Caco-2 (cell line): ENCODE results near the gene MIPEP. TPM values are rescaled to one million over a fixed set of nuclear protein-coding genes. Genes with fewer than 3 reads are reported as not detected.

Experiments
- BruUV-seq: library from RNA; stranded (reverse); fragments of 400-500 nt; replicated peaks from 2 replicates; lab custom pipeline; 2021; lab: Mats Ljungman, UMichigan
- CTCF ChIA-PET: fragments of 300-600 bp; sonication (Branson Sonifier 250); formaldehyde crosslinking; loops from one replicate; lab custom pipeline; 2022; ENCODE audit warnings: antibody characterized with exemption; lab: Charles Lee
- POLR2A ChIA-PET: fragments of 300-600 bp; sonication (Branson Sonifier 250); formaldehyde crosslinking; loops from one replicate; lab custom pipeline; 2022; ENCODE audit warnings: antibody characterized with exemption; lab: Charles Lee
- DNase-seq, 2 experiments: peaks; one replicate each; pipeline versions ENCODE4 v3.0.0 to v3.0.0-alpha.2; 2020 to 2022
- H3K27me3 ChIP-seq: replicated peaks from 2 replicates; pipeline ENCODE4 v1.6.0; 2011; ENCODE audit warnings: low read length; ENCODE audit not compliant: control insufficient read depth, insufficient read depth
- H3K36me3 ChIP-seq: 2 replicates; pipeline ENCODE4 v1.5.1; 2011; ENCODE audit warnings: low read length; ENCODE audit not compliant: control insufficient read depth, insufficient read depth
- H3K4me1 ChIP-seq: fragments of 250-450 bp; sonication (Bioruptor Pico); 2 replicates; pipeline ENCODE4 v1.5.1; 2020; ENCODE audit warnings: mild to moderate bottlenecking
- H3K4me3 ChIP-seq: 2 replicates; pipeline ENCODE4 v1.5.1; 2011; ENCODE audit warnings: low read depth, mild to moderate bottlenecking, control low read depth, low read length
- H3K9me3 ChIP-seq: fragments of 250-450 bp; sonication (Bioruptor Pico); 2 replicates; pipeline ENCODE4 v1.5.1; 2020; ENCODE audit warnings: mild to moderate bottlenecking, moderate library complexity
- H3K27ac Mint-ChIP-seq: one replicate; pipeline ENCODE4 v1.8.0; 2022; ENCODE audit warnings: mixed read lengths; ENCODE audit not compliant: unreplicated experiment
- H3K27me3 Mint-ChIP-seq: one replicate; pipeline ENCODE4 v1.8.0; 2022; ENCODE audit warnings: mixed read lengths; ENCODE audit not compliant: insufficient read depth, unreplicated experiment
- H3K36me3 Mint-ChIP-seq: one replicate; pipeline ENCODE4 v1.8.0; 2022; ENCODE audit warnings: mild to moderate bottlenecking, mixed read lengths; ENCODE audit not compliant: insufficient read depth, unreplicated experiment
- H3K4me1 Mint-ChIP-seq: one replicate; pipeline ENCODE4 v1.8.0; 2022; ENCODE audit warnings: low read depth, mixed read lengths; ENCODE audit not compliant: unreplicated experiment
- H3K4me3 Mint-ChIP-seq: one replicate; pipeline ENCODE4 v1.8.0; 2022; ENCODE audit warnings: mild to moderate bottlenecking, moderate library complexity, mixed read lengths; ENCODE audit not compliant: unreplicated experiment
- H3K9me3 Mint-ChIP-seq: one replicate; pipeline ENCODE4 v1.8.0; 2022; ENCODE audit warnings: mixed read lengths; ENCODE audit not compliant: unreplicated experiment
- intact Hi-C: fragments of 100-400 bp; cut with micrococcal nuclease; formaldehyde crosslinking; loops from one replicate; pipeline ENCODE4 v1.10.0; 2022; ENCODE audit not compliant: unreplicated experiment
- total RNA-seq: library from RNA; stranded (reverse); gene quantifications from 2 replicates; pipeline ENCODE4 v1.2.3, GENCODE V29; 2022
- TF ChIP-seq, protein P1 (sequence below), 2 experiments: fragments of 200-600 bp in 1 of 2; IDR thresholded peaks; 1 replicate in 1 of 2; 2 replicates in 1 of 2; pipeline versions ENCODE4 v1.5.1 to v1.8.0; 2011 to 2022; ENCODE audit warnings: antibody characterized with exemption in 1 of 2, control low read depth in 1 of 2, inconsistent platforms in 1 of 2, low read depth in 1 of 2, low read length in 1 of 2, mild to moderate bottlenecking in 1 of 2, moderate library complexity in 1 of 2; ENCODE audit not compliant: insufficient read depth in 1 of 2, severe bottlenecking in 1 of 2, unreplicated experiment in 1 of 2

MIPEP gene
- total RNA-seq, 1 experiment from 2014 or later: 40.6 TPM

DNA sequence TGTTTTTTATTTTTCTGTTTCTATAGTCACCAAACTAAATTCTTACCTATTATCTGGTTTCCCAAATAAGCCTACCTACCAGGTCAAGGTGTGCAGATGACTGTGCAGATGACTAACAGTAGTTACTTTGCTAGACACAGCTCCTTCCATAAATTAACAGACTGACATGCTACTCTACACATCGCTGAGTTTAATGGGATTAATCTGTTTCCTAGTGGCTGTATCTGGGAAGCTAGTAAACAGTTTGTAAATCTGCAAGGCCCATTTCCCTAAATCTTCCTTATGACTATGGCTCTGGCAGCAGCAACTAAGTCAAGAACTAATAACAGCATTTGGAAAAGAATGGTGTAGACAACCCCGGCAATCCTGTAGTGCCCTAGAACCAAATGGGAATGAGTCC, 27.9 kb downstream of the MIPEP start:
- POLR2A ChIA-PET: no interaction called here
- DNase-seq: no peak
- Histone ChIP-seq H3K27me3 (no peaks in the 10 kb centered on the region), H3K4me3 (no peak overlapping the region), H3K4me1 (peaks cover 7% of the 10 kb centered on the region; the same call in 1 of the 2 replicates), H3K36me3 (no peaks in the 10 kb centered on the region; the same call in 1 of the 2 replicates), H3K9me3 (no peaks in the 10 kb centered on the region)
- H3K36me3 Mint-ChIP-seq: peaks cover 11% of the 10 kb centered on the region
- no peak overlapping the region for H3K4me3 Mint-ChIP-seq
- CTCF ChIA-PET: no interaction called here
- peaks cover 10% of the 10 kb centered on the region for H3K4me1 Mint-ChIP-seq
- BruUV-seq: no TSS peak
- TF ChIP-seq, protein P1, sequence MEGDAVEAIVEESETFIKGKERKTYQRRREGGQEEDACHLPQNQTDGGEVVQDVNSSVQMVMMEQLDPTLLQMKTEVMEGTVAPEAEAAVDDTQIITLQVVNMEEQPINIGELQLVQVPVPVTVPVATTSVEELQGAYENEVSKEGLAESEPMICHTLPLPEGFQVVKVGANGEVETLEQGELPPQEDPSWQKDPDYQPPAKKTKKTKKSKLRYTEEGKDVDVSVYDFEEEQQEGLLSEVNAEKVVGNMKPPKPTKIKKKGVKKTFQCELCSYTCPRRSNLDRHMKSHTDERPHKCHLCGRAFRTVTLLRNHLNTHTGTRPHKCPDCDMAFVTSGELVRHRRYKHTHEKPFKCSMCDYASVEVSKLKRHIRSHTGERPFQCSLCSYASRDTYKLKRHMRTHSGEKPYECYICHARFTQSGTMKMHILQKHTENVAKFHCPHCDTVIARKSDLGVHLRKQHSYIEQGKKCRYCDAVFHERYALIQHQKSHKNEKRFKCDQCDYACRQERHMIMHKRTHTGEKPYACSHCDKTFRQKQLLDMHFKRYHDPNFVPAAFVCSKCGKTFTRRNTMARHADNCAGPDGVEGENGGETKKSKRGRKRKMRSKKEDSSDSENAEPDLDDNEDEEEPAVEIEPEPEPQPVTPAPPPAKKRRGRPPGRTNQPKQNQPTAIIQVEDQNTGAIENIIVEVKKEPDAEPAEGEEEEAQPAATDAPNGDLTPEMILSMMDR (IDR thresholded peaks at IDR 0.05; ENCODE audit: insufficient read depth in 1 of 2, low read depth in 1 of 2, low read length in 1 of 2, severe bottlenecking in 1 of 2, unreplicated experiment in 1 of 2): no peak
- intact Hi-C loops: no loop called here
- peaks cover 10% of the 10 kb centered on the region for H3K9me3 Mint-ChIP-seq
- no peaks in the 10 kb centered on the region for H3K27me3 Mint-ChIP-seq
- no peak overlapping the region for H3K27ac Mint-ChIP-seq

DNA sequence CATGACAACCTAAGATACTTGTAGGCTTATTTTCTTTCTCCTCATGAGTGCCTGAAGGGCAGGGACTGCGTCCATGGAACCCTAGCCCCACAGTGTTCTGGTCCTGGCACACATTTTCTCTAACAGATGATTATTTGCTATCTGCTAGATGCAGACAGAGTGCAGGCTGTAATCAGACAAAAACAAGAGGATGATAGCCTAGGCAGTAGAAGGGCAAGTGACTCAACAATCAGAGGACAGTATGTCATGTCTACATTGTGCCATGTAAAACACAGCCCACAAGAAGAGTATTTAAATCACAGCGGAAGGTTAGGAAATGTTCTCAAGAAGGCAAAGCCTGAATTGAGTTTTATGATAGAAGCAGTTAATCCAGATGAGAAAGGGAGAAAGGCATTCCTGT, 29.3 kb downstream of the MIPEP start:
- ChIA-PET CTCF (no interaction called here), POLR2A (no interaction called here)
- intact Hi-C loops: no loop called here
- H3K27me3 ChIP-seq: no peaks in the 10 kb centered on the region
- TF ChIP-seq, protein P1 (IDR thresholded peaks at IDR 0.05; ENCODE audit: insufficient read depth in 1 of 2, low read depth in 1 of 2, low read length in 1 of 2, severe bottlenecking in 1 of 2, unreplicated experiment in 1 of 2): no peak
- BruUV-seq: no TSS peak
- H3K27me3 Mint-ChIP-seq: no peaks in the 10 kb centered on the region
- no peak overlapping the region for H3K27ac Mint-ChIP-seq
- H3K4me1 Mint-ChIP-seq: peaks cover 10% of the 10 kb centered on the region
- peaks cover 10% of the 10 kb centered on the region for H3K9me3 Mint-ChIP-seq
- DNase-seq: no peak
- no peaks in the 10 kb centered on the region for H3K9me3 ChIP-seq
- no peak overlapping the region for H3K4me3 ChIP-seq
- H3K36me3 Mint-ChIP-seq: peaks cover 11% of the 10 kb centered on the region
- no peak overlapping the region for H3K4me3 Mint-ChIP-seq
- no peaks in the 10 kb centered on the region; the same call in 1 of the 2 replicates for H3K36me3 ChIP-seq
- peaks cover 7% of the 10 kb centered on the region; the same call in 1 of the 2 replicates for H3K4me1 ChIP-seq

DNA sequence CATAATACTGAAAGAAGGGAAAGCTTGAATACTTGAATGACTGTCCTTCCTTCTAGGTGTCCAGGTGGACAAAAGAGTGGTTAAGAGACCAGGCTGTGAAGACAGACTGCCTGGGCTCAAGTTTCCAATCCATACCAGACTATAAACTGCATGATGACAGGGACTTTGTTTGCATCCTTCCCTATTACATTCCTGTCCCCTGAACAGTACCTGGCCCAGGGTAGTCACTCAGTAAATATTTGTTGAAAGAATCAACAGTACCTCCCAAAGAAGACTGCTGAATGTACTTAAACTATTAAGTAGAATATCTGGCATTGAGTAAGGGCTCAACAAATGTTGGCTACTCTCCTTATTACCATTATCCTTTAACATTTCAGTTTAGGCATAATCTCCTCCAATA, 29.7 kb downstream of the MIPEP start:
- intact Hi-C loops: no loop called here
- DNase-seq: no peak
- POLR2A ChIA-PET: no interaction called here
- Histone ChIP-seq H3K9me3 (no peaks in the 10 kb centered on the region), H3K4me1 (peaks cover 7% of the 10 kb centered on the region; the same call in 1 of the 2 replicates), H3K4me3 (no peak overlapping the region), H3K27me3 (no peaks in the 10 kb centered on the region), H3K36me3 (no peaks in the 10 kb centered on the region; the same call in 1 of the 2 replicates)
- Mint-ChIP-seq H3K36me3 (peaks cover 11% of the 10 kb centered on the region), H3K27me3 (no peaks in the 10 kb centered on the region), H3K4me1 (peaks cover 10% of the 10 kb centered on the region), H3K27ac (no peak overlapping the region), H3K4me3 (no peak overlapping the region), H3K9me3 (peaks cover 10% of the 10 kb centered on the region)
- no TSS peak for BruUV-seq
- TF ChIP-seq, protein P1 (IDR thresholded peaks at IDR 0.05; ENCODE audit: insufficient read depth in 1 of 2, low read depth in 1 of 2, low read length in 1 of 2, severe bottlenecking in 1 of 2, unreplicated experiment in 1 of 2): no peak
- CTCF ChIA-PET: no interaction called here
